ENCODE results near the gene MRPL45.

MRPL45 gene

GRCh38 chr17:38351412-38352222, 54.6 kb downstream of the MRPL45 start, which contains the start of gene SOCS7:
Gene SOCS7 (plus strand): TSS chr17:38351844. CDS start chr17:38352053, 209 bp downstream.
- Mint-ChIP-seq H3K27me3 (ENCODE audit: low read depth, poor library complexity) (no peaks in the 10 kb centered on the region), H3K4me3 (peak within 1 kb of the TSS; percentile 84), H3K9me3 (no peaks in the 10 kb centered on the region), H3K4me1 (peaks cover 59% of the 10 kb centered on the region), H3K27ac (peak within 1 kb of the TSS; percentile 74), H3K36me3 (ENCODE audit: low read depth) (no peaks in the 10 kb centered on the region)
- TF ChIP-seq CTCF (IDR thresholded peaks at IDR 0.05), result no peak
- DNase-seq, result peak; percentile 98

GRCh38 chr17:38352245-38353085, 55.5 kb downstream of the MRPL45 start:
- no peaks in the 10 kb centered on the region for H3K27me3 Mint-ChIP-seq (ENCODE audit: low read depth, poor library complexity)
- no peaks in the 10 kb centered on the region for H3K9me3 Mint-ChIP-seq
- no peaks in the 10 kb centered on the region for H3K36me3 Mint-ChIP-seq (ENCODE audit: low read depth)
- TF ChIP-seq CTCF (IDR thresholded peaks at IDR 0.05), result no peak
- H3K4me3 Mint-ChIP-seq, result peak overlapping the region; percentile 84
- DNase-seq, result peak; percentile 54
- no peak overlapping the region for H3K27ac Mint-ChIP-seq
- H3K4me1 Mint-ChIP-seq, result peaks cover 67% of the 10 kb centered on the region

GRCh38 chr17:38353086-38353604, 56.2 kb downstream of the MRPL45 start:
- H3K4me3 Mint-ChIP-seq, result peak overlapping the region; percentile 84
- H3K27ac Mint-ChIP-seq, result no peak overlapping the region
- TF ChIP-seq CTCF (IDR thresholded peaks at IDR 0.05), result no peak
- no peaks in the 10 kb centered on the region for H3K36me3 Mint-ChIP-seq (ENCODE audit: low read depth)
- no peaks in the 10 kb centered on the region for H3K27me3 Mint-ChIP-seq (ENCODE audit: low read depth, poor library complexity)
- DNase-seq, result no peak
- peaks cover 74% of the 10 kb centered on the region for H3K4me1 Mint-ChIP-seq
- H3K9me3 Mint-ChIP-seq, result no peaks in the 10 kb centered on the region

GRCh38 chr17:38353668-38354067, 56.7 kb downstream of the MRPL45 start:
- DNase-seq, result no peak
- Mint-ChIP-seq H3K27ac (no peak overlapping the region), H3K36me3 (ENCODE audit: low read depth) (no peaks in the 10 kb centered on the region), H3K9me3 (no peaks in the 10 kb centered on the region), H3K27me3 (ENCODE audit: low read depth, poor library complexity) (no peaks in the 10 kb centered on the region), H3K4me3 (peak overlapping the region; percentile 84), H3K4me1 (peaks cover 79% of the 10 kb centered on the region)
- no peak for TF ChIP-seq CTCF (IDR thresholded peaks at IDR 0.05)

GRCh38 chr17:38354466-38354865, 57.5 kb downstream of the MRPL45 start:
- Mint-ChIP-seq H3K36me3 (ENCODE audit: low read depth) (no peaks in the 10 kb centered on the region), H3K9me3 (no peaks in the 10 kb centered on the region), H3K4me1 (peaks cover 81% of the 10 kb centered on the region), H3K27ac (no peak overlapping the region), H3K27me3 (ENCODE audit: low read depth, poor library complexity) (no peaks in the 10 kb centered on the region), H3K4me3 (peak overlapping the region; percentile 84)
- DNase-seq, result no peak
- no peak for TF ChIP-seq CTCF (IDR thresholded peaks at IDR 0.05)
